Calu3 (cell line): ENCODE measurements around the gene LMO4. TPM values are rescaled to one million over a fixed set of nuclear protein-coding genes. Genes with fewer than 3 reads are reported as not detected.

Experiments
- BruUV-seq: library from RNA; stranded (reverse); fragments of 400-500 nt; replicated peaks from 2 replicates; lab custom pipeline; 2021; lab: Mats Ljungman, UMichigan
- CTCF ChIA-PET: fragments of 300-600 bp; sonication (Branson Sonifier 250); formaldehyde crosslinking; loops from one replicate; lab custom pipeline; 2022; ENCODE audit warnings: antibody characterized with exemption; lab: Charles Lee
- DNase-seq: peaks from one replicate; pipeline ENCODE4 v3.0.0; 2022
- H3K27ac Mint-ChIP-seq: one replicate; pipeline ENCODE4 v1.8.0; 2022; ENCODE audit warnings: mixed read lengths; ENCODE audit not compliant: unreplicated experiment
- H3K27me3 Mint-ChIP-seq: one replicate; pipeline ENCODE4 v1.8.0; 2022; ENCODE audit warnings: mixed read lengths; ENCODE audit not compliant: unreplicated experiment
- H3K36me3 Mint-ChIP-seq: one replicate; pipeline ENCODE4 v1.8.0; 2022; ENCODE audit warnings: mild to moderate bottlenecking, moderate library complexity, mixed read lengths; ENCODE audit not compliant: insufficient read depth, unreplicated experiment
- H3K4me1 Mint-ChIP-seq: one replicate; pipeline ENCODE4 v1.8.0; 2022; ENCODE audit warnings: mild to moderate bottlenecking, low read depth, mixed read lengths; ENCODE audit not compliant: unreplicated experiment
- H3K4me3 Mint-ChIP-seq: one replicate; pipeline ENCODE4 v1.8.0; 2022; ENCODE audit warnings: mild to moderate bottlenecking, low read depth, moderate library complexity, mixed read lengths; ENCODE audit not compliant: unreplicated experiment
- H3K9me3 Mint-ChIP-seq: one replicate; pipeline ENCODE4 v1.8.0; 2022; ENCODE audit warnings: low read depth, mixed read lengths; ENCODE audit not compliant: unreplicated experiment
- CTCF ChIP-seq: fragments of 200-600 bp; IDR thresholded peaks from one replicate; pipeline ENCODE4 v1.8.0; 2022; ENCODE audit warnings: antibody characterized with exemption; ENCODE audit not compliant: unreplicated experiment
- intact Hi-C: fragments of 100-400 bp; cut with micrococcal nuclease; formaldehyde crosslinking; loops from one replicate; pipeline ENCODE4 v1.10.0; 2022; ENCODE audit not compliant: unreplicated experiment
- total RNA-seq: library from RNA; stranded (reverse); gene quantifications from 2 replicates; pipeline ENCODE4 v1.2.3, GENCODE V29; 2022

Gene LMO4
- total RNA-seq, 1 experiment from 2014 or later = 95.0 TPM

- no peak for DNase-seq
- TF ChIP-seq CTCF = no peak
- Mint-ChIP-seq H3K4me1 (no peaks in the 10 kb centered on the region), H3K27ac (no peak overlapping the region), H3K9me3 (no peaks in the 10 kb centered on the region), H3K36me3 (no peaks in the 10 kb centered on the region), H3K27me3 (no peaks in the 10 kb centered on the region), H3K4me3 (no peak overlapping the region)
- intact Hi-C loops = loop anchor here (10.0 kb wide), 1 partner anchor 889 kb away; no protein-coding TSS in a partner anchor
- no TSS peak for BruUV-seq
- CTCF ChIA-PET = no interaction called here
Observed at GRCh38 chr1:87296206-87296605, 32.5 kb upstream of the LMO4 start.

- CTCF ChIA-PET = no interaction called here
- intact Hi-C loops = loop anchor here (10.0 kb wide), 1 partner anchor 885 kb away; no protein-coding TSS in a partner anchor
- Mint-ChIP-seq H3K27me3 (no peaks in the 10 kb centered on the region), H3K4me3 (no peak overlapping the region), H3K27ac (no peak overlapping the region), H3K4me1 (no peaks in the 10 kb centered on the region), H3K9me3 (no peaks in the 10 kb centered on the region), H3K36me3 (no peaks in the 10 kb centered on the region)
- BruUV-seq = no TSS peak
- TF ChIP-seq CTCF = no peak
- no peak for DNase-seq
Observed at GRCh38 chr1:87299661-87300060, 29.0 kb upstream of the LMO4 start.

GRCh38 chr1:87300628-87301027, 28.1 kb upstream of the LMO4 start:
- CTCF ChIA-PET = no interaction called here
- intact Hi-C loops = no loop called here
- no peak overlapping the region for H3K4me3 Mint-ChIP-seq
- BruUV-seq = no TSS peak
- H3K27me3 Mint-ChIP-seq = no peaks in the 10 kb centered on the region
- TF ChIP-seq CTCF = no peak
- DNase-seq = no peak
- H3K4me1 Mint-ChIP-seq = no peaks in the 10 kb centered on the region
- H3K27ac Mint-ChIP-seq = no peak overlapping the region
- H3K9me3 Mint-ChIP-seq = no peaks in the 10 kb centered on the region
- no peaks in the 10 kb centered on the region for H3K36me3 Mint-ChIP-seq

GRCh38 chr1:87305151-87305550, 23.5 kb upstream of the LMO4 start:
- intact Hi-C loops = no loop called here
- Mint-ChIP-seq H3K9me3 (no peaks in the 10 kb centered on the region), H3K4me3 (no peak overlapping the region), H3K27ac (no peak overlapping the region), H3K36me3 (no peaks in the 10 kb centered on the region), H3K4me1 (no peaks in the 10 kb centered on the region), H3K27me3 (no peaks in the 10 kb centered on the region)
- CTCF ChIA-PET = no interaction called here
- no peak for TF ChIP-seq CTCF
- no peak for DNase-seq
- no TSS peak for BruUV-seq
